HL-60 (cell line): Measurements from ENCODE around the gene CHCHD3.

Source experiments
- DNase-seq, 2 experiments: peaks; one replicate each; pipeline ENCODE4 v3.0.0-alpha.2; 2010 to 2020; ENCODE audit warnings: low read depth in 1 of 2, low spot score in 1 of 2
- H3K27ac ChIP-seq: fragments of 250-450 bp; sonication (Bioruptor Pico); replicated peaks from 2 replicates; pipeline ENCODE4 v1.5.1; 2020; ENCODE audit warnings: mild to moderate bottlenecking, moderate library complexity
- H3K27me3 ChIP-seq: fragments of 250-450 bp; sonication (Bioruptor Pico); 2 replicates; pipeline ENCODE4 v1.5.1; 2021; ENCODE audit warnings: mild to moderate bottlenecking, moderate library complexity; ENCODE audit not compliant: insufficient read depth, poor library complexity, severe bottlenecking
- H3K4me3 ChIP-seq: replicated peaks from 2 replicates; pipeline ENCODE4 v1.5.1; 2011; ENCODE audit warnings: mild to moderate bottlenecking, control low read depth, low read length; ENCODE audit not compliant: insufficient read depth
- GABPA ChIP-seq: IDR thresholded peaks from 2 replicates; pipeline ENCODE4 v1.6.1; 2012; ENCODE audit warnings: low read depth
- POLR2AphosphoS5 ChIP-seq: IDR thresholded peaks from 2 replicates; pipeline ENCODE4 v1.6.1; 2012; ENCODE audit warnings: low read depth
- SPI1 ChIP-seq: IDR thresholded peaks from 2 replicates; pipeline ENCODE4 v1.6.1; 2012; ENCODE audit warnings: low read depth, mild to moderate bottlenecking, borderline replicate concordance
- TF ChIP-seq, protein P1 (sequence below): IDR thresholded peaks from 2 replicates; pipeline ENCODE4 v1.6.1; 2012; ENCODE audit warnings: low read depth; ENCODE audit not compliant: insufficient replicate concordance
- TF ChIP-seq, protein P2 (sequence below): IDR thresholded peaks from one replicate; pipeline ENCODE4 v1.5.1; 2011; ENCODE audit warnings: low read length, control low read depth, inconsistent platforms; ENCODE audit not compliant: insufficient read depth

The CHCHD3 gene

GRCh38 chr7:132876576-132876975 lies 205.3 kb downstream of the CHCHD3 start:
- Histone ChIP-seq H3K27ac (no peak overlapping the region), H3K27me3 (no peaks in the 10 kb centered on the region), H3K4me3 (no peak overlapping the region)
- TF ChIP-seq, protein P1, sequence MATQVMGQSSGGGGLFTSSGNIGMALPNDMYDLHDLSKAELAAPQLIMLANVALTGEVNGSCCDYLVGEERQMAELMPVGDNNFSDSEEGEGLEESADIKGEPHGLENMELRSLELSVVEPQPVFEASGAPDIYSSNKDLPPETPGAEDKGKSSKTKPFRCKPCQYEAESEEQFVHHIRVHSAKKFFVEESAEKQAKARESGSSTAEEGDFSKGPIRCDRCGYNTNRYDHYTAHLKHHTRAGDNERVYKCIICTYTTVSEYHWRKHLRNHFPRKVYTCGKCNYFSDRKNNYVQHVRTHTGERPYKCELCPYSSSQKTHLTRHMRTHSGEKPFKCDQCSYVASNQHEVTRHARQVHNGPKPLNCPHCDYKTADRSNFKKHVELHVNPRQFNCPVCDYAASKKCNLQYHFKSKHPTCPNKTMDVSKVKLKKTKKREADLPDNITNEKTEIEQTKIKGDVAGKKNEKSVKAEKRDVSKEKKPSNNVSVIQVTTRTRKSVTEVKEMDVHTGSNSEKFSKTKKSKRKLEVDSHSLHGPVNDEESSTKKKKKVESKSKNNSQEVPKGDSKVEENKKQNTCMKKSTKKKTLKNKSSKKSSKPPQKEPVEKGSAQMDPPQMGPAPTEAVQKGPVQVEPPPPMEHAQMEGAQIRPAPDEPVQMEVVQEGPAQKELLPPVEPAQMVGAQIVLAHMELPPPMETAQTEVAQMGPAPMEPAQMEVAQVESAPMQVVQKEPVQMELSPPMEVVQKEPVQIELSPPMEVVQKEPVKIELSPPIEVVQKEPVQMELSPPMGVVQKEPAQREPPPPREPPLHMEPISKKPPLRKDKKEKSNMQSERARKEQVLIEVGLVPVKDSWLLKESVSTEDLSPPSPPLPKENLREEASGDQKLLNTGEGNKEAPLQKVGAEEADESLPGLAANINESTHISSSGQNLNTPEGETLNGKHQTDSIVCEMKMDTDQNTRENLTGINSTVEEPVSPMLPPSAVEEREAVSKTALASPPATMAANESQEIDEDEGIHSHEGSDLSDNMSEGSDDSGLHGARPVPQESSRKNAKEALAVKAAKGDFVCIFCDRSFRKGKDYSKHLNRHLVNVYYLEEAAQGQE, result no peak
- TF ChIP-seq POLR2AphosphoS5 (no peak), SPI1 (no peak)
- TF ChIP-seq, protein P2, sequence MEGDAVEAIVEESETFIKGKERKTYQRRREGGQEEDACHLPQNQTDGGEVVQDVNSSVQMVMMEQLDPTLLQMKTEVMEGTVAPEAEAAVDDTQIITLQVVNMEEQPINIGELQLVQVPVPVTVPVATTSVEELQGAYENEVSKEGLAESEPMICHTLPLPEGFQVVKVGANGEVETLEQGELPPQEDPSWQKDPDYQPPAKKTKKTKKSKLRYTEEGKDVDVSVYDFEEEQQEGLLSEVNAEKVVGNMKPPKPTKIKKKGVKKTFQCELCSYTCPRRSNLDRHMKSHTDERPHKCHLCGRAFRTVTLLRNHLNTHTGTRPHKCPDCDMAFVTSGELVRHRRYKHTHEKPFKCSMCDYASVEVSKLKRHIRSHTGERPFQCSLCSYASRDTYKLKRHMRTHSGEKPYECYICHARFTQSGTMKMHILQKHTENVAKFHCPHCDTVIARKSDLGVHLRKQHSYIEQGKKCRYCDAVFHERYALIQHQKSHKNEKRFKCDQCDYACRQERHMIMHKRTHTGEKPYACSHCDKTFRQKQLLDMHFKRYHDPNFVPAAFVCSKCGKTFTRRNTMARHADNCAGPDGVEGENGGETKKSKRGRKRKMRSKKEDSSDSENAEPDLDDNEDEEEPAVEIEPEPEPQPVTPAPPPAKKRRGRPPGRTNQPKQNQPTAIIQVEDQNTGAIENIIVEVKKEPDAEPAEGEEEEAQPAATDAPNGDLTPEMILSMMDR, result no peak
- DNase-seq, result no peak

DNA sequence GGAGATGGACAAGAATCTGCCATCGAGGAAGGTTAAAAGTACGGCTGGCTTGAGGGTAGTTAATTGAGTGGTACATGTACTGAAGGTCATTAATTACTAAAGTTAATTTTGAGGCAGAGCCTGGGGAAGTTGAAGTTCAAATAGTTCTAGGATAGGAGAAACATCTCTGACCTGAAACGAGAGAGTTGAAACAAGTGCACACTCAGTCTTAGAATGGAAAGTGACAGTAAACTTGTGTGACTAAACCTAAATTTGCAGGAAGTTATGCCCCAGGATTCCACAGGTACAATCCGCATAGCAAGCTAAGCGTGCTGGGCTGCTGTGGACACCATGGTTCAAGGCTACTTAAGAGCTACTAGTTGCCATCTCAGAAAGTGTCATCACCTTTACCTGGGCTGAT lies 209.9 kb downstream of the CHCHD3 start:
- no peak for TF ChIP-seq POLR2AphosphoS5
- TF ChIP-seq, protein P2, result no peak
- no peak for TF ChIP-seq GABPA
- no peak for TF ChIP-seq SPI1
- TF ChIP-seq, protein P1, result no peak
- Histone ChIP-seq H3K27me3 (no peaks in the 10 kb centered on the region), H3K4me3 (no peak overlapping the region), H3K27ac (no peak overlapping the region)
- DNase-seq, result no peak

- no peak for DNase-seq
- H3K27ac ChIP-seq, result no peak overlapping the region
- no peak overlapping the region for H3K4me3 ChIP-seq
- TF ChIP-seq, protein P1, result no peak
- TF ChIP-seq SPI1 (no peak), GABPA (no peak), POLR2AphosphoS5 (no peak)
- TF ChIP-seq, protein P2, result no peak
- H3K27me3 ChIP-seq, result no peaks in the 10 kb centered on the region
Observed at GRCh38 chr7:132871419-132871818, 210.5 kb downstream of the CHCHD3 start.
